ENCODE data around the gene BRD4. TPM values are rescaled to one million over a fixed set of nuclear protein-coding genes. Genes with fewer than 3 reads are reported as not detected.

The BRD4 gene
- total and polyA plus RNA-seq, 2 donors (not counting 3 experiments of a cell fraction or from before 2014, with no cell fraction given), result 14.9 to 125 TPM

DNA sequence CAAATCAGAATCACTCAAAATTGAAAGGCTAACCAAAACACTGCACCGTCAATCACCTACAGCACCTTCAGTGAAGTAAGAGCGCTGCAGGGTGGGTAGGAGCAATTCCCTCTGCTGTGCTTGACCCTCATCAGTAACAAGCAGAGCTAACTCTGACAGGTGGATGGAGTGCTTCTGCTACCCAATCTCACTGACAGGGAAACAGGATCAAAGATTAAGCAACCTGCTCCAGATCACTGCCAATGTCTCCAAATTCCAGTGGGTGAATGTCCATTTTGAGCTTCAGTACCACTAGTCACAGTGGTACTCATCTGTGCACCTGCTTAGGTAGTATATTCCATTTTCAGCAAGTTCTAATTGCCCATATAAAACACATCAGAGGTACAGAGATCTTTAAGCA, 25.2 kb downstream of the BRD4 start:
- H3K4me1 ChIP-seq (ENCODE audit: control insufficient read depth, extremely low read depth, insufficient read depth, low read length), result no peaks in the 10 kb centered on the region
- no TSS peak for BruUV-seq (replicated peaks)
- no peaks in the 10 kb centered on the region for H3K36me3 ChIP-seq (ENCODE audit: control insufficient read depth in 2 of 2, extremely low read depth in 1 of 2, insufficient read depth in 2 of 2, low read length in 2 of 2)
- intact Hi-C loops (cut with micrococcal nuclease) (no loop called here), dilution Hi-C loops (cut with MboI; ENCODE audit: extremely low pct_ligation_motif_present, low sequenced_read_pairs) (no loop called here)
- H3K4me2 ChIP-seq (ENCODE audit: insufficient read depth, low read length), result no peak overlapping the region
- peaks cover 27% of the 10 kb centered on the region for H4K20me1 ChIP-seq (replicated peaks; ENCODE audit: control insufficient read depth, extremely low read depth, insufficient read depth, low read length)
- DNase-seq (ENCODE audit: low read depth, low spot score), result no peak
- no peaks in the 10 kb centered on the region for H3K9me1 ChIP-seq (replicated peaks; ENCODE audit: control insufficient read depth, extremely low read depth, insufficient read depth, low read length)
- no peak for FAIRE-seq
- no peak overlapping the region for H2AFZ ChIP-seq (ENCODE audit: low read depth, low read length)
- H3K9ac ChIP-seq (replicated peaks; ENCODE audit: extremely low read depth, insufficient read depth, low read length), result no peak overlapping the region
- ChIA-PET CTCF (no interaction called here), POLR2A (no interaction called here)
- no peak overlapping the region for H3K4me3 ChIP-seq (replicated peaks in 1 of 3; ENCODE audit: insufficient read depth in 1 of 3, low read depth in 1 of 3, low read length in 3 of 3)
- peaks cover 98% of the 10 kb centered on the region for H3K79me2 ChIP-seq (ENCODE audit: control insufficient read depth, insufficient read depth, low read length)
- no peaks in the 10 kb centered on the region for H3K27me3 ChIP-seq (ENCODE audit: control insufficient read depth in 2 of 2, insufficient read depth in 2 of 2, low read length in 2 of 2)
- no peaks in the 10 kb centered on the region for H3K9me3 ChIP-seq (replicated peaks; ENCODE audit: control insufficient read depth, insufficient read depth, low read length)
- TF ChIP-seq MYC (IDR thresholded peaks at IDR 0.05; ENCODE audit: low read depth, low read length) (no peak), POLR2A (IDR thresholded peaks at IDR 0.05; ENCODE audit: low read depth, low read length) (no peak), GATA2 (IDR thresholded peaks at IDR 0.05; ENCODE audit: insufficient read depth, insufficient read length, low read depth, low read length) (no peak), EZH2 (IDR thresholded peaks at IDR 0.05; ENCODE audit: borderline replicate concordance, low read depth, low read length, severe bottlenecking) (no peak), FOS (IDR thresholded peaks at IDR 0.05; ENCODE audit: borderline replicate concordance, insufficient read depth, low read length) (no peak), JUN (IDR thresholded peaks at IDR 0.05; ENCODE audit: borderline replicate concordance, insufficient read depth, insufficient read length, low read depth) (no peak), POLR2AphosphoS5 (IDR thresholded peaks at IDR 0.05; ENCODE audit: insufficient read depth, low read depth, low read length) (no peak)
- TF ChIP-seq, protein P1, sequence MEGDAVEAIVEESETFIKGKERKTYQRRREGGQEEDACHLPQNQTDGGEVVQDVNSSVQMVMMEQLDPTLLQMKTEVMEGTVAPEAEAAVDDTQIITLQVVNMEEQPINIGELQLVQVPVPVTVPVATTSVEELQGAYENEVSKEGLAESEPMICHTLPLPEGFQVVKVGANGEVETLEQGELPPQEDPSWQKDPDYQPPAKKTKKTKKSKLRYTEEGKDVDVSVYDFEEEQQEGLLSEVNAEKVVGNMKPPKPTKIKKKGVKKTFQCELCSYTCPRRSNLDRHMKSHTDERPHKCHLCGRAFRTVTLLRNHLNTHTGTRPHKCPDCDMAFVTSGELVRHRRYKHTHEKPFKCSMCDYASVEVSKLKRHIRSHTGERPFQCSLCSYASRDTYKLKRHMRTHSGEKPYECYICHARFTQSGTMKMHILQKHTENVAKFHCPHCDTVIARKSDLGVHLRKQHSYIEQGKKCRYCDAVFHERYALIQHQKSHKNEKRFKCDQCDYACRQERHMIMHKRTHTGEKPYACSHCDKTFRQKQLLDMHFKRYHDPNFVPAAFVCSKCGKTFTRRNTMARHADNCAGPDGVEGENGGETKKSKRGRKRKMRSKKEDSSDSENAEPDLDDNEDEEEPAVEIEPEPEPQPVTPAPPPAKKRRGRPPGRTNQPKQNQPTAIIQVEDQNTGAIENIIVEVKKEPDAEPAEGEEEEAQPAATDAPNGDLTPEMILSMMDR (IDR thresholded peaks at IDR 0.05; ENCODE audit: extremely low read depth in 1 of 2, insufficient read depth in 1 of 2, low read depth in 1 of 2, low read length in 2 of 2), result no peak
- TF ChIP-seq, protein P2, sequence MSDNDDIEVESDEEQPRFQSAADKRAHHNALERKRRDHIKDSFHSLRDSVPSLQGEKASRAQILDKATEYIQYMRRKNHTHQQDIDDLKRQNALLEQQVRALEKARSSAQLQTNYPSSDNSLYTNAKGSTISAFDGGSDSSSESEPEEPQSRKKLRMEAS (IDR thresholded peaks at IDR 0.05; ENCODE audit: insufficient read depth, insufficient read length), result no peak
- H3K27ac ChIP-seq (ENCODE audit: insufficient read depth, low read depth, low read length), result no peak overlapping the region
